NCI-H128 (cell line): Measurements from ENCODE around the gene CCDC92.
"Not testable (repeated sequence)": the region's sequence is repeated elsewhere in the genome, so short reads cannot be mapped to it uniquely, and the experiment has no call there.

ENCODE experiments used
- DNase-seq: peaks from one replicate; lab custom pipeline; 2025; ENCODE audit not compliant: unreplicated experiment; lab: John Stamatoyannopoulos, UW

The CCDC92 gene

GRCh38 chr12:123911672-123912409, 60.8 kb downstream of the CCDC92 start:
- not testable (repeated sequence) for DNase-seq

- no peak for DNase-seq
Measured at GRCh38 chr12:123910761-123911193, 61.9 kb downstream of the CCDC92 start.

GRCh38 chr12:123910057-123910456, 62.6 kb downstream of the CCDC92 start:
- DNase-seq: no peak

GRCh38 chr12:123908884-123909725, 63.5 kb downstream of the CCDC92 start:
- DNase-seq: no peak

- DNase-seq: no peak
Measured at GRCh38 chr12:123907726-123908476, 64.7 kb downstream of the CCDC92 start.

- no peak for DNase-seq
Measured at GRCh38 chr12:123906711-123907420, 65.8 kb downstream of the CCDC92 start.

- no peak for DNase-seq
Measured at GRCh38 chr12:123905319-123905925, 67.2 kb downstream of the CCDC92 start.

- no peak for DNase-seq
Measured at GRCh38 chr12:123903301-123904065, 69.1 kb downstream of the CCDC92 start.

GRCh38 chr12:123902821-123903220, 69.8 kb downstream of the CCDC92 start:
- no peak for DNase-seq

- DNase-seq: peak; percentile 34
Measured at GRCh38 chr12:123900871-123901376, 71.7 kb downstream of the CCDC92 start.

- DNase-seq: no peak
Measured at GRCh38 chr12:123899368-123899767, 73.3 kb downstream of the CCDC92 start.

GRCh38 chr12:123898673-123899072, 74.0 kb downstream of the CCDC92 start:
- no peak for DNase-seq

GRCh38 chr12:123897221-123897620, 75.4 kb downstream of the CCDC92 start:
- no peak for DNase-seq

GRCh38 chr12:123896767-123897166, 75.9 kb downstream of the CCDC92 start:
- no peak for DNase-seq

GRCh38 chr12:123895451-123895850, 77.2 kb downstream of the CCDC92 start:
- DNase-seq: no peak

- no peak for DNase-seq
Measured at GRCh38 chr12:123894823-123895345, 77.7 kb downstream of the CCDC92 start.

- no peak for DNase-seq
Measured at GRCh38 chr12:123893276-123893675, 79.4 kb downstream of the CCDC92 start.

- no peak for DNase-seq
Measured at GRCh38 chr12:123892853-123893252, 79.8 kb downstream of the CCDC92 start.

- DNase-seq: no peak
Measured at GRCh38 chr12:123892180-123892559, 80.5 kb downstream of the CCDC92 start.
